GM12873 (cell line): Measurements from ENCODE around the gene FEM1B.

Source experiments
- TF ChIP-seq, protein P1 (sequence below): IDR thresholded peaks from 2 replicates; pipeline ENCODE4 v1.5.1; 2012; ENCODE audit warnings: low read depth, mild to moderate bottlenecking, moderate library complexity, low read length, control low read depth; ENCODE audit not compliant: insufficient read depth; ENCODE audit errors: missing control alignments

Gene FEM1B

DNA sequence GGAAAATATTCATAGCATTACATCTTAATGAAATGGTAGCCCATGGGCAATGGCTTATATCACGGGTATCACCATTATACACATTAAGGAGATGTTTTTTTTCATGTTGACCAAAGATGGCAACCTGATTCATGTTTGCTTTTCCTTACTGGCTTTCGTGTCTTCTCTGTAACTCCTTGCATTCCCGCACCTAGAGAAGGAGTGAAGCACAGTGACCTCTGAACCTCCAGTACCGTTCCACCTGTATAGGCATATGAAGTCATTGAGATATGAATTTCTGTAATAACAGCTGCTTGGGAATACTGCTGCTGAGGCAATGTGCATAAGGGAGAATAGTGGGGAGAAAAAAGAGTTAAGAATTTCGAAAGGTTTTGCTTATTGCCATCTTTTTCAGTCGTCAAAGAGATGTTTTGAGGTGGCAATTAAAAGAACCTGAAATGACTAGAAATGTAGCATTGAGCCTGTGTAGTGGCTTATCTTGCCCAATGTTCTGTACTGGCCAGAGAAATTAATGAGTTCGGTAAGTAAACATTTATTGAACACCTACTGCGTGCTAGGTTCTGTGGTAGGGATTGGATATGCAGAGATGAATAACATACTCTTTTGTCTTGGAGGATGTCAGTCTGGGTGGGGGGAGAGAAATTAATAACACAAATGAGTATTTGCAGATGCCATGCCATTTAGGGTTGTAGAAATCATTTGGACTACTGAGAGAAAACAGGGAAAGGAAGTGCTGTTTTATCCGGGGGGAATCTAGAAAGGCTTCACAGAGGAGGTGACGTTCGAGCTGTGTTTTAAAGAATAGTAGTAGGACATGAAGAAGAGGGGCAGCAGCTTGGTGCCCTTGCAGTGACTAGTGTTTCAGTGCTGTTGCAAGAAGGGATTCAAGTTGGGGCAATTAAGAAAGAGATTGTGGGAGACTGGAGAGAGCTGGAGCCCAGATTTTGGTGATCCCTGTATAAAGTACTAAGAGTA lies 2.5 kb downstream of the FEM1B start:
- TF ChIP-seq, protein P1, sequence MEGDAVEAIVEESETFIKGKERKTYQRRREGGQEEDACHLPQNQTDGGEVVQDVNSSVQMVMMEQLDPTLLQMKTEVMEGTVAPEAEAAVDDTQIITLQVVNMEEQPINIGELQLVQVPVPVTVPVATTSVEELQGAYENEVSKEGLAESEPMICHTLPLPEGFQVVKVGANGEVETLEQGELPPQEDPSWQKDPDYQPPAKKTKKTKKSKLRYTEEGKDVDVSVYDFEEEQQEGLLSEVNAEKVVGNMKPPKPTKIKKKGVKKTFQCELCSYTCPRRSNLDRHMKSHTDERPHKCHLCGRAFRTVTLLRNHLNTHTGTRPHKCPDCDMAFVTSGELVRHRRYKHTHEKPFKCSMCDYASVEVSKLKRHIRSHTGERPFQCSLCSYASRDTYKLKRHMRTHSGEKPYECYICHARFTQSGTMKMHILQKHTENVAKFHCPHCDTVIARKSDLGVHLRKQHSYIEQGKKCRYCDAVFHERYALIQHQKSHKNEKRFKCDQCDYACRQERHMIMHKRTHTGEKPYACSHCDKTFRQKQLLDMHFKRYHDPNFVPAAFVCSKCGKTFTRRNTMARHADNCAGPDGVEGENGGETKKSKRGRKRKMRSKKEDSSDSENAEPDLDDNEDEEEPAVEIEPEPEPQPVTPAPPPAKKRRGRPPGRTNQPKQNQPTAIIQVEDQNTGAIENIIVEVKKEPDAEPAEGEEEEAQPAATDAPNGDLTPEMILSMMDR, result no peak

DNA sequence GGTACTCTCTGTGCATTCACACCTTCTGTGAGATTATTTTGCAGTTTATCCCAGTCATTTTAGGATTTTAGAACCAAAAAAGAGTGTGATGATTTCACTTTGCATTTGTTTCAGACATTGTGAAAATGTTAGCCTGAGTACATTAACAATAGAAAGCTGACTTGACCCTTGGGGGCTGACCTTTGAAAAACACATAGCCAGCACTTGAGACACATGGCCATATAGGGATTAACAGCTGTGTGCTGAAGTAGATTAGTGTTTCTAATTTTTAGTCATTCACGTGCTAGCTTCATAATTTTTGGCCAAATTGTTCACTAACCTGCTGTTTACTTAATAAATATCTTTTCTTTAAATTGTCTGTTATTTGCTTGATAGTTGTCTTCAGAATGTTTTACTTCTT lies 3.5 kb downstream of the FEM1B start:
- TF ChIP-seq, protein P1, result no peak

DNA sequence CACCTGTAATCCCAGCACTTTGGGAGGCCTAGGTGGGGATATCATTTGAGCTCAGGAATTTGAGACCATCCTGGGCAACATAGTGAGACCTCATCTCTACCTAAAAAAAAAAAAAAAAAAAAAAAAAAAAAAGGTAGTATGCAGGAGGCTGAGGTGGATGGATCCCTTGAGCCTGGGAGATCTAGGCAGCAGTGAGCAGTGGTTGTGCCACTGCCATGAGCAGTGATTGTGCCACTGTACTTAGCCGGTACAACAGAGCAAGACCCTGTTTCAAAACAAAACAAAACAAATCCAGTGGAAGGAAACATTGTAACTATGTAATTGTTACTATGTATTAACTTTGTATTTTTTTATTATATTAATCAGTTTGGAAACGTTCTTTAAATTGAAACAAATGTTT lies 5.9 kb downstream of the FEM1B start:
- TF ChIP-seq, protein P1, result no peak

DNA sequence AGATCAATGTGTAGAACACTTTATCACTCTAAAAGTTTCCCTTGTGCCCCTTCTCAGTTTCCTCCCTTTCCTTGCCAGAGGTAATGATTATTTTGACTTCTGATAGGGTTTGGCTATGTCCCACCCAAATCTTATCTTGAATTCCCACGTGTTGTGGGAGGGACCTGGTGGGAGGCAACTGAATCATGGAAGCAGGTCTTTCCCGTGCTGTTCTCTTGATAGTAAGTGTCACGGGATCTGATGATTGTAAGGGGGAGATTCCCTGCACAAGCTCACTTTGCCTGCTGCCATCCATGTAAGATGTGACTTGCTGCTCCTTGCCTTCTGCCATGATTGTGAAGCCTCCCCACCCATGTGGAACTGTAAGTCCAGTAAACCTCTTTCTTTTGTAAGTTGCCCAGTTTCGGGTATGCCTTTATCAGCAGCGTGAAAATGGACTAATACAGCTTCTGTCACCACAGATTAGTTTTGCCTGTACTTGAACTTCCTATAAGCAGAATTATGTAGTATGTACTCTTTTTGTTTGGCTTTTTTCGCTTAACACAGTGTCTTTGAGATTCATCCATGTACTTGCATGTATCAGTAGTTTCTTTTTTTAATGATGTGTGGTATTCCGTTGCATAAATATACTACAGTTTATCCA lies 7.2 kb downstream of the FEM1B start:
- TF ChIP-seq, protein P1, result no peak

DNA sequence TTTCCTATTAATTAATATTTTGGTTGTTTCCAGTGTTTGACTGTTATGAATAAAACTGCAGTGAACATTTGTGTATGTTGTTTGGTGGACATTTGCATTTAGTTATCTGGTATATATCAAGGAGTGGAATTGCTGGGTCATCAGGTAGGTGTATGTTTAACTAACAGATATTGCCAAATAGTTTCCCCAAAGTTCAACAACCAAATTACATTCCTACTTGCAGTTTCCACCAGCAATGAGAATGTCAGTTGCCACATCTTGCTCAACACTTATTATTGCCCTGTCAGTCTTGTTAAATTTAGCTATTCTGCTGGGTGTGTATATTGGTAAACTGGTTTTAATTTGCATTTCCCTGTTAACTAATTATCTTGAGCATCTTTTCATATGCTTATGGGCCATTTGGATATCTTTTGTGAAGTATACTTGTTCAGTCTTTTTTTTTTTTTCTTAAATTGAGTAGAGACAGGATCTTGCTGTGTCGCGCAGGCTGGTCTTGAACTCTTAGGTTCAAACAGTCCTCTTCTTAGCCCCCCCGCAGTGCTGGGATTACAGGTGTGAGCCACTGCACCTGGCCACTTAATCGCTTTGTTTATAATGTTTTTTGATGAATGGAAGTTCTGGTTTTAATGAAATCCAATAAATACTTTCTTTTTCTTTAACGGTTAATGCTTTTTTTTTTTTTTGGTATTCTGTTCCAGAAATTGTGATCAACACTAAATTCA lies 7.9 kb downstream of the FEM1B start:
- TF ChIP-seq, protein P1, result no peak

DNA sequence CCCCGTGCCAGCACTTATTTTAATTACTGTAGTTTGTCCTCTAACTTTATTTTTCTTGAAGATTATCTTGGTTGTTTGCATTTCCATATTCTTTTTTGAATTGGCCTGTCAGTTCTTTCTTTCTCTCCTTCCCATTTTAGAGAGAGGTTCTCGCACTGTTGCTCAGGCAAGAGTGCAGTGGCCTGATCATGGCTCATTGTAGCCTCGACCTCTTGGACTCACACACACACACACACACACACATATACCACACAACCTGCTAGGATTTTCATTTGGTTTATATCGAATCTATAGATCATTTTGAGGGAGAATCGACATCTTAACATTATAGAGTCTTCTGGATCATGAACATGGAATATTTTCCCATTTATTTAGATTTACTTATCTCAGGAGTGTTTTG lies 8.7 kb downstream of the FEM1B start:
- TF ChIP-seq, protein P1, result no peak

DNA sequence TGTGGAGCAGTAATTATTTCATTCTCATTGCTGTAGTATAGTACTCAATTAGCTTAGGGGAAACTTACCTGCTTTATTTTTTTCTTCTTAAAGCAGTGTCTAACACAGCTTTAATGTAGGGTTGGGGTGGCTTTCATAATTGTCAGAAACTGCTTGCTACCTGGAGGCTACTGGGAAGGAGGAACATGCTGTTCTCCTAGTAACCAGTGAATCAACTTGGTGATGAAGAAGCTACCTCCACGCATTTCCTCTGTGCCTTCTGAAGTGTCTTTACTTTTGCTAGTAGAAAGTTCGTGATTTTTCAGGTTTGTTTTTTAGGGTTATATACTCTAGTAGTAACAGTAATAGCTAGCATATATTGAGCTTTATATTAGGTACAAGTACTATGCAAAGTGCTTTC lies 11.5 kb downstream of the FEM1B start:
- TF ChIP-seq, protein P1, result no peak
